H1 (cell line): ENCODE results near the gene YIPF5. TPM values are rescaled to one million over a fixed set of nuclear protein-coding genes. Genes with fewer than 3 reads are reported as not detected.

ENCODE experiments used
- CTCF ChIA-PET: fragments of 300-600 bp; sonication (Branson Sonifier 250); formaldehyde crosslinking; loops from one replicate; lab custom pipeline; 2021; ENCODE audit not compliant: partially characterized antibody; lab: Charles Lee
- POLR2A ChIA-PET: fragments of 300-600 bp; sonication (Branson Sonifier 250); formaldehyde crosslinking; loops from one replicate; lab custom pipeline; 2021; ENCODE audit warnings: inconsistent platforms; ENCODE audit not compliant: partially characterized antibody; lab: Charles Lee
- DNase-seq, 2 experiments: peaks; one replicate each; pipeline versions ENCODE4 v3.0.0 to v3.0.0-alpha.2; 2010 to 2022; ENCODE audit warnings: low spot score in 2 of 2, low read depth in 1 of 2, mixed read lengths in 1 of 2
- FAIRE-seq: peaks from 2 replicates; lab custom pipeline; 2011; peaks lifted over from hg19 to GRCh38; lab: Jason Lieb, UNC
- H2AFZ ChIP-seq: 2 replicates; pipeline ENCODE4 v1.8.1; 2012; ENCODE audit warnings: low read length, inconsistent platforms
- H2AK5ac ChIP-seq: 2 replicates; pipeline ENCODE4 v1.6.1; 2013; ENCODE audit warnings: low read depth, low read length
- H2BK120ac ChIP-seq: replicated peaks from 2 replicates; pipeline ENCODE3; 2013; ENCODE audit warnings: low read depth, low read length, inconsistent platforms
- H2BK12ac ChIP-seq: 2 replicates; pipeline ENCODE4 v1.6.1; 2013; ENCODE audit warnings: low read depth, low read length
- H2BK15ac ChIP-seq: 2 replicates; pipeline ENCODE4 v1.6.1; 2013; ENCODE audit warnings: low read length
- H2BK20ac ChIP-seq: 2 replicates; pipeline ENCODE4 v1.6.1; 2013; ENCODE audit warnings: low read length
- H2BK5ac ChIP-seq: 2 replicates; pipeline ENCODE4 v1.6.1; 2013; ENCODE audit warnings: low read depth, low read length
- H3K14ac ChIP-seq: 2 replicates; pipeline ENCODE4 v1.6.1; 2013; ENCODE audit warnings: inconsistent platforms; ENCODE audit not compliant: insufficient read length
- H3K18ac ChIP-seq: 2 replicates; pipeline ENCODE4 v1.6.1; 2013; ENCODE audit warnings: low read length; ENCODE audit errors: extremely low read depth
- H3K23ac ChIP-seq: 2 replicates; pipeline ENCODE4 v1.6.1; 2013; ENCODE audit warnings: inconsistent platforms; ENCODE audit not compliant: insufficient read length
- H3K23me2 ChIP-seq: 2 replicates; pipeline ENCODE4 v1.6.1; 2013; ENCODE audit warnings: low read depth, low read length
- H3K27ac ChIP-seq: 2 replicates; pipeline ENCODE4 v1.6.1; 2011; ENCODE audit warnings: low read depth, low read length, inconsistent platforms
- H3K27me3 ChIP-seq, 4 experiments: replicated peaks in 1 of 4; 1 replicate in 1 of 4; 2 replicates in 3 of 4; pipeline versions ENCODE4 v1.6.1 to v1.8.1; 2011 to 2013; ENCODE audit warnings: low read length in 3 of 4, mild to moderate bottlenecking in 3 of 4, inconsistent platforms in 2 of 4, mixed read lengths in 2 of 4, moderate library complexity in 1 of 4; ENCODE audit not compliant: control insufficient read depth in 3 of 4, insufficient read depth in 3 of 4; ENCODE audit errors: extremely low read depth in 1 of 4
- H3K36me3 ChIP-seq, 4 experiments: 2 replicates each; pipeline versions ENCODE4 v1.6.1 to v1.8.1; 2011 to 2013; ENCODE audit warnings: mild to moderate bottlenecking in 4 of 4, low read length in 3 of 4, moderate library complexity in 2 of 4, control low read depth in 1 of 4, inconsistent platforms in 1 of 4; ENCODE audit not compliant: insufficient read depth in 4 of 4, control insufficient read depth in 2 of 4
- H3K4ac ChIP-seq: replicated peaks from 2 replicates; pipeline ENCODE3; 2013; ENCODE audit warnings: low read length, low read depth, mixed read lengths, inconsistent platforms; ENCODE audit not compliant: insufficient read length
- H3K4me1 ChIP-seq, 4 experiments: replicated peaks in 1 of 4; 1 replicate in 1 of 4; 2 replicates in 3 of 4; pipeline versions ENCODE4 v1.6.1 to v1.8.1; 2011 to 2013; ENCODE audit warnings: low read length in 3 of 4, inconsistent platforms in 2 of 4, mixed read lengths in 1 of 4; ENCODE audit not compliant: insufficient read depth in 4 of 4, control insufficient read depth in 3 of 4
- H3K4me2 ChIP-seq, 2 experiments: 2 replicates each; pipeline versions ENCODE4 v1.6.1 to v1.8.1; 2011 to 2013; ENCODE audit warnings: low read depth in 2 of 2, low read length in 2 of 2, control low read depth in 1 of 2, inconsistent platforms in 1 of 2, mild to moderate bottlenecking in 1 of 2; ENCODE audit not compliant: insufficient read depth in 1 of 2
- H3K4me3 ChIP-seq, 4 experiments: fragments of 200-600, 300-600 bp in 1 of 4; sonication (generic), shearing (Covaris generic), sonication (Bioruptor Twin) in 1 of 4; 2 replicates each; pipeline versions ENCODE4 v1.5.1 to v1.8.1; 2011 to 2016; ENCODE audit warnings: low read length in 4 of 4, low read depth in 3 of 4, control low read depth in 2 of 4, inconsistent platforms in 2 of 4, mild to moderate bottlenecking in 2 of 4, mixed read lengths in 1 of 4, moderate library complexity in 1 of 4; ENCODE audit not compliant: insufficient read depth in 2 of 4; ENCODE audit errors: extremely low read depth in 1 of 4
- H3K56ac ChIP-seq: replicated peaks from 2 replicates; pipeline ENCODE3; 2013; ENCODE audit warnings: low read depth, mild to moderate bottlenecking, mixed read lengths, low read length, inconsistent platforms; ENCODE audit not compliant: insufficient read length
- H3K79me1 ChIP-seq: 2 replicates; pipeline ENCODE4 v1.6.1; 2013; ENCODE audit warnings: low read depth, low read length, control low read depth
- H3K79me2 ChIP-seq, 2 experiments: 2 replicates each; pipeline versions ENCODE4 v1.6.1 to v1.8.1; 2012 to 2013; ENCODE audit warnings: low read length in 2 of 2, mild to moderate bottlenecking in 2 of 2, inconsistent platforms in 1 of 2; ENCODE audit not compliant: insufficient read depth in 2 of 2, control insufficient read depth in 1 of 2
- H3K9ac ChIP-seq, 4 experiments: replicated peaks in 1 of 4; 1 replicate in 1 of 4; 2 replicates in 3 of 4; pipeline versions ENCODE4 v1.6.1 to v1.8.1; 2011 to 2013; ENCODE audit warnings: low read depth in 3 of 4, low read length in 3 of 4, control low read depth in 2 of 4, mild to moderate bottlenecking in 2 of 4, moderate library complexity in 2 of 4, inconsistent platforms in 1 of 4; ENCODE audit errors: extremely low read depth in 1 of 4
- H3K9me3 ChIP-seq, 2 experiments: 2 replicates each; pipeline versions ENCODE4 v1.6.1 to v1.8.1; 2012 to 2013; ENCODE audit warnings: mild to moderate bottlenecking in 2 of 2, moderate library complexity in 2 of 2, control low read depth in 1 of 2, inconsistent platforms in 1 of 2, low read depth in 1 of 2, low read length in 1 of 2, mixed read lengths in 1 of 2; ENCODE audit not compliant: insufficient read depth in 2 of 2
- H4K20me1 ChIP-seq, 2 experiments: replicated peaks in 1 of 2; 2 replicates each; pipeline versions ENCODE3 to v1.8.1; 2011 to 2013; ENCODE audit warnings: inconsistent platforms in 2 of 2, low read length in 2 of 2, mild to moderate bottlenecking in 1 of 2; ENCODE audit not compliant: insufficient read depth in 2 of 2, control insufficient read depth in 1 of 2
- H4K5ac ChIP-seq: 2 replicates; pipeline ENCODE4 v1.6.1; 2013; ENCODE audit warnings: low read length, low read depth, mixed read lengths, inconsistent platforms; ENCODE audit not compliant: insufficient read length
- H4K8ac ChIP-seq: 2 replicates; pipeline ENCODE4 v1.8.0; 2013; ENCODE audit warnings: mild to moderate bottlenecking, moderate library complexity, low read length, inconsistent platforms; ENCODE audit not compliant: insufficient read depth; ENCODE audit errors: extremely low read depth
- H4K91ac ChIP-seq: replicated peaks from 2 replicates; pipeline ENCODE3; 2013; ENCODE audit warnings: low read length, mixed read lengths, inconsistent platforms; ENCODE audit not compliant: insufficient read length
- ATF3 ChIP-seq: IDR thresholded peaks from 2 replicates; pipeline ENCODE4 v1.6.1; 2011; ENCODE audit warnings: low read depth, mild to moderate bottlenecking, low read length; ENCODE audit not compliant: insufficient read depth
- CREB1 ChIP-seq: IDR thresholded peaks from 2 replicates; pipeline ENCODE4 v1.6.1; 2012; ENCODE audit warnings: inconsistent platforms
- CTCF ChIP-seq, 3 experiments: IDR thresholded peaks; 1 replicate in 2 of 3; 2 replicates in 1 of 3; pipeline versions ENCODE4 v1.5.1 to v1.6.1; 2011; ENCODE audit warnings: low read length in 3 of 3, mild to moderate bottlenecking in 3 of 3, inconsistent platforms in 2 of 3, low read depth in 1 of 3, moderate library complexity in 1 of 3; ENCODE audit not compliant: insufficient read depth in 1 of 3; ENCODE audit errors: control extremely low read depth in 1 of 3
- E2F6 ChIP-seq: IDR thresholded peaks from 2 replicates; pipeline ENCODE4 v1.6.1; 2012; ENCODE audit warnings: inconsistent platforms
- EP300 ChIP-seq, 2 experiments: IDR thresholded peaks; 1 replicate in 1 of 2; 2 replicates in 1 of 2; pipeline ENCODE4 v1.6.1; 2011 to 2012; ENCODE audit warnings: low read depth in 2 of 2, low read length in 2 of 2, mild to moderate bottlenecking in 2 of 2, borderline replicate concordance in 1 of 2, inconsistent platforms in 1 of 2, moderate library complexity in 1 of 2
- HDAC6 ChIP-seq: IDR thresholded peaks from one replicate; pipeline ENCODE4 v1.7.1; 2012; ENCODE audit warnings: low read depth, mild to moderate bottlenecking, inconsistent platforms, low read length, moderate library complexity
- JUN ChIP-seq: IDR thresholded peaks from 2 replicates; pipeline ENCODE4 v1.6.1; 2011; ENCODE audit warnings: low read depth, mild to moderate bottlenecking, improper control_type of control experiment, low read length
- POLR2AphosphoS5 ChIP-seq: IDR thresholded peaks from 2 replicates; pipeline ENCODE4 v1.6.1; 2011; ENCODE audit warnings: low read depth, low read length
- SUZ12 ChIP-seq: fragments of 200-600 bp; sonication (generic); IDR thresholded peaks from 2 replicates; pipeline ENCODE4 v1.6.1; 2012; ENCODE audit warnings: mild to moderate bottlenecking, inconsistent platforms, low read length, moderate library complexity, mixed read lengths
- WGBS, 2 experiments: shearing (Covaris generic) in 1 of 2; methylation state at CpG; one replicate each; pipeline versions ENCODE4 v1.1.6 to v1.1.7; 2013 to 2015; ENCODE audit warnings: low lambda C conversion rate in 2 of 2, mixed read lengths in 2 of 2, inconsistent platforms in 1 of 2, low coverage in 1 of 2, missing lambda C conversion rate in 1 of 2; ENCODE audit not compliant: insufficient replicate concordance in 2 of 2, insufficient coverage in 1 of 2, insufficient read length in 1 of 2; ENCODE audit errors: extremely low coverage in 1 of 2, missing lambda C conversion rate in 1 of 2; 5-methylcytosine and 5-hydroxymethylcytosine counted together
- polyA plus RNA-seq, 7 experiments: library from polyadenylated mRNA; depleted of rRNA in 3 of 7; stranded (reverse) in 5 of 7; unstranded in 2 of 7; fragments of >200 nt in 5 of 7; fragments of 200-250 nt in 2 of 7; gene quantifications; 1 replicate in 5 of 7; 2 replicates in 1 of 7; 4 replicates in 1 of 7; pipeline versions ENCODE4 v1.2.1 to v1.2.3, GENCODE V29; 2011 to 2013; ENCODE audit warnings: missing spikeins in 2 of 7, mixed read lengths in 2 of 7
- total RNA-seq: library from RNA; stranded (reverse); fragmentation: NEBNext Ultra II Directional; extraction: Animal tissue kit (Norgen Biotek cat#: 25700); gene quantifications from 2 replicates; pipeline ENCODE4 v1.2.1, GENCODE V29; 2021

YIPF5 gene
- total and polyA plus RNA-seq, 2 of the 8 experiments (the other 6 are each of a cell fraction or from before 2014, with no cell fraction given) = 27.6 to 33.6 TPM

- TF ChIP-seq ATF3 = no peak
- no peak for TF ChIP-seq SUZ12
- no peak for TF ChIP-seq EP300 (IDR thresholded peaks at IDR 0.05; ENCODE audit: borderline replicate concordance in 1 of 2, low read depth in 2 of 2, low read length in 2 of 2)
- TF ChIP-seq CREB1 = no peak
- TF ChIP-seq POLR2AphosphoS5 = no peak
- no peak for TF ChIP-seq CTCF (IDR thresholded peaks at IDR 0.05; ENCODE audit: control extremely low read depth in 1 of 3, insufficient read depth in 1 of 3, low read depth in 1 of 3, low read length in 3 of 3)
- TF ChIP-seq JUN = no peak
- TF ChIP-seq HDAC6 = no peak
- TF ChIP-seq E2F6 = no peak
- ChIA-PET CTCF (no interaction called here), POLR2A (no interaction called here)
- no peak overlapping the region for H3K4me3 ChIP-seq
- no peak overlapping the region for H2AK5ac ChIP-seq
- H3K27ac ChIP-seq = no peak overlapping the region
- no peak overlapping the region for H2BK15ac ChIP-seq
- no peak overlapping the region for H2BK12ac ChIP-seq
- peaks cover 0 to 5% (median 0%) of the 10 kb centered on the region in 4 experiments; a peak in 2 of 7 replicates for H3K4me1 ChIP-seq
- WGBS, 2 experiments = 82% methylated on average over 1 of the region's 1 CpG; no CpG with 5 or more reads in 1 of the 2 experiments
- 0 out of 2 replicates have a peak, but pooled peaks cover 2% of the 10 kb centered on the region for H3K79me1 ChIP-seq
- no peak overlapping the region for H3K4ac ChIP-seq
- H3K56ac ChIP-seq = no peak overlapping the region
- no peak overlapping the region for H4K91ac ChIP-seq
- no peak for DNase-seq
- no peak for FAIRE-seq
- no peak overlapping the region for H4K8ac ChIP-seq
- no peaks in the 10 kb centered on the region for H3K27me3 ChIP-seq
- H2BK20ac ChIP-seq = no peak overlapping the region
- no peak overlapping the region for H3K18ac ChIP-seq
- H2BK5ac ChIP-seq = no peak overlapping the region
- peaks cover 9 to 60% (median 19%) of the 10 kb centered on the region in 4 experiments for H3K36me3 ChIP-seq
- no peak overlapping the region for H3K14ac ChIP-seq
- no peak overlapping the region for H2BK120ac ChIP-seq
- H2AFZ ChIP-seq = no peak overlapping the region
- no peaks in the 10 kb centered on the region for H3K9me3 ChIP-seq
- H3K23me2 ChIP-seq = peaks cover 3% of the 10 kb centered on the region; the same call in 1 of the 2 replicates
- no peak overlapping the region for H4K5ac ChIP-seq
- no peak overlapping the region for H3K9ac ChIP-seq
- H3K23ac ChIP-seq = no peak overlapping the region
- H3K4me2 ChIP-seq = no peak overlapping the region
- no peaks in the 10 kb centered on the region for H4K20me1 ChIP-seq
- H3K79me2 ChIP-seq = peaks cover 0 to 23% of the 10 kb centered on the region in 2 experiments; a peak in 2 of 4 replicates
Observed at GRCh38 chr5:144166696-144167095, 3.8 kb downstream of the YIPF5 start.
